ENCODE results near the gene PRIM2. TPM values are rescaled to one million over a fixed set of nuclear protein-coding genes. Genes with fewer than 3 reads are reported as not detected.
"Not testable (repeated sequence)": the region's sequence is repeated elsewhere in the genome, so short reads cannot be mapped to it uniquely, and the experiment has no call there.

PRIM2 gene
- polyA plus RNA-seq, 2 of the 4 experiments (the other 2 are of a cell fraction), result 15.0 to 20.1 TPM

- ATAC-seq, result no peak
- Histone ChIP-seq H3K9me3 (no peaks in the 10 kb centered on the region), H3K4me1 (no peaks in the 10 kb centered on the region), H3K27ac (no peak overlapping the region), H3K4me3 (no peak overlapping the region), H3K4me2 (no peak overlapping the region)
- FAIRE-seq, result no peak
- TF ChIP-seq HDAC2 (IDR thresholded peaks at IDR 0.05), result no peak
- TF ChIP-seq ZSCAN20 (CRISPR knock-in tag; IDR thresholded peaks at IDR 0.05), result no peak
- TF ChIP-seq GATA3 (IDR thresholded peaks at IDR 0.05; ENCODE audit: borderline replicate concordance), result no peak
- TF ChIP-seq POLR2A (IDR thresholded peaks at IDR 0.05; ENCODE audit: low read length), result no peak
- no peak for TF ChIP-seq ZNF302 (CRISPR knock-in tag; IDR thresholded peaks at IDR 0.05)
- TF ChIP-seq JUN (IDR thresholded peaks at IDR 0.05), result no peak
- TF ChIP-seq BHLHE40 (IDR thresholded peaks at IDR 0.05; ENCODE audit: low read depth, low read length), result no peak
- no peak for TF ChIP-seq TFCP2L1 (CRISPR knock-in tag; IDR thresholded peaks at IDR 0.05)
- TF ChIP-seq SREBF2 (IDR thresholded peaks at IDR 0.05), result no peak
- no peak for TF ChIP-seq EP300 (IDR thresholded peaks at IDR 0.05)
- TF ChIP-seq ZC3H11A (IDR thresholded peaks at IDR 0.05), result no peak
- no peak for TF ChIP-seq EHF (CRISPR knock-in tag; IDR thresholded peaks at IDR 0.05)
- TF ChIP-seq RAD21 (conservative IDR thresholded peaks at IDR 0.05 in 1 of 2, IDR thresholded peaks at IDR 0.05 in 1 of 2), result no peak
- no peak for TF ChIP-seq SMC3 (IDR thresholded peaks at IDR 0.05)
- TF ChIP-seq JUNB (IDR thresholded peaks at IDR 0.05), result no peak
- no peak for TF ChIP-seq RCOR1 (IDR thresholded peaks at IDR 0.05; ENCODE audit: low read depth, low read length)
- TF ChIP-seq HES2 (IDR thresholded peaks at IDR 0.05), result no peak
- TF ChIP-seq MYC (IDR thresholded peaks at IDR 0.05; ENCODE audit: borderline replicate concordance, low read length), result no peak
- TF ChIP-seq, protein P1, sequence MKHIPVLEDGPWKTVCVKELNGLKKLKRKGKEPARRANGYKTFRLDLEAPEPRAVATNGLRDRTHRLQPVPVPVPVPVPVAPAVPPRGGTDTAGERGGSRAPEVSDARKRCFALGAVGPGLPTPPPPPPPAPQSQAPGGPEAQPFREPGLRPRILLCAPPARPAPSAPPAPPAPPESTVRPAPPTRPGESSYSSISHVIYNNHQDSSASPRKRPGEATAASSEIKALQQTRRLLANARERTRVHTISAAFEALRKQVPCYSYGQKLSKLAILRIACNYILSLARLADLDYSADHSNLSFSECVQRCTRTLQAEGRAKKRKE (CRISPR knock-in tag; IDR thresholded peaks at IDR 0.05; ENCODE audit: low read depth), result no peak
- DNase-seq (ENCODE audit: low read depth in 1 of 2, low spot score in 1 of 2), result no peak
- CTCF ChIA-PET, result no interaction called here
- POLR2A ChIA-PET, result no interaction called here
These were observed 104.1 kb downstream of the PRIM2 start for GRCh38 chr6:57421503-57421902.

- no peak overlapping the region for H3K4me3 ChIP-seq
- H3K9me3 ChIP-seq, result no peaks in the 10 kb centered on the region
- FAIRE-seq (no peak), ATAC-seq (no peak), DNase-seq (ENCODE audit: low read depth in 1 of 2, low spot score in 1 of 2) (no peak)
- no peak for TF ChIP-seq SREBF2 (IDR thresholded peaks at IDR 0.05)
- ChIA-PET CTCF (no interaction called here), POLR2A (no interaction called here)
- no peak overlapping the region for H3K4me2 ChIP-seq
- 87% methylated on average over 5 of the region's 5 CpGs for WGBS (ENCODE audit: missing lambda C conversion rate)
- no peaks in the 10 kb centered on the region for H3K4me1 ChIP-seq
- no peak overlapping the region for H3K27ac ChIP-seq
These were observed 106.0 kb downstream of the PRIM2 start for GRCh38 chr6:57423468-57423867.

- H3K9me3 ChIP-seq; FAIRE-seq; H3K27ac ChIP-seq; H3K4me3 ChIP-seq; CTCF ChIA-PET; POLR2A ChIA-PET; ATAC-seq; DNase-seq (ENCODE audit: low read depth in 1 of 2, low spot score in 1 of 2): not testable (repeated sequence)
- H3K4me2 ChIP-seq, result peak overlapping the region; percentile 13; the same call in 2 of the 3 replicates
- peaks cover 19% of the 10 kb centered on the region; the same call in 2 of the 3 replicates for H3K4me1 ChIP-seq
These were observed 114.3 kb downstream of the PRIM2 start for GRCh38 chr6:57431742-57432141.

- DNase-seq (ENCODE audit: low read depth in 1 of 2, low spot score in 1 of 2) (no peak), ATAC-seq (no peak), FAIRE-seq (no peak)
- ChIA-PET CTCF (no interaction called here), POLR2A (no interaction called here)
- 33% methylated on average over 2 of the region's 2 CpGs for WGBS (ENCODE audit: missing lambda C conversion rate)
- H3K9me3 ChIP-seq, result no peaks in the 10 kb centered on the region
- H3K27ac ChIP-seq, result no peak overlapping the region
- peak overlapping the region; percentile 13 for H3K4me2 ChIP-seq
- H3K4me3 ChIP-seq, result no peak overlapping the region
- TF ChIP-seq, protein P2, sequence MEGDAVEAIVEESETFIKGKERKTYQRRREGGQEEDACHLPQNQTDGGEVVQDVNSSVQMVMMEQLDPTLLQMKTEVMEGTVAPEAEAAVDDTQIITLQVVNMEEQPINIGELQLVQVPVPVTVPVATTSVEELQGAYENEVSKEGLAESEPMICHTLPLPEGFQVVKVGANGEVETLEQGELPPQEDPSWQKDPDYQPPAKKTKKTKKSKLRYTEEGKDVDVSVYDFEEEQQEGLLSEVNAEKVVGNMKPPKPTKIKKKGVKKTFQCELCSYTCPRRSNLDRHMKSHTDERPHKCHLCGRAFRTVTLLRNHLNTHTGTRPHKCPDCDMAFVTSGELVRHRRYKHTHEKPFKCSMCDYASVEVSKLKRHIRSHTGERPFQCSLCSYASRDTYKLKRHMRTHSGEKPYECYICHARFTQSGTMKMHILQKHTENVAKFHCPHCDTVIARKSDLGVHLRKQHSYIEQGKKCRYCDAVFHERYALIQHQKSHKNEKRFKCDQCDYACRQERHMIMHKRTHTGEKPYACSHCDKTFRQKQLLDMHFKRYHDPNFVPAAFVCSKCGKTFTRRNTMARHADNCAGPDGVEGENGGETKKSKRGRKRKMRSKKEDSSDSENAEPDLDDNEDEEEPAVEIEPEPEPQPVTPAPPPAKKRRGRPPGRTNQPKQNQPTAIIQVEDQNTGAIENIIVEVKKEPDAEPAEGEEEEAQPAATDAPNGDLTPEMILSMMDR (IDR thresholded peaks at IDR 0.05), result no peak
- TF ChIP-seq REST (IDR thresholded peaks at IDR 0.05) (no peak), MAX (IDR thresholded peaks at IDR 0.05) (no peak)
- TF ChIP-seq, protein P1 (CRISPR knock-in tag; IDR thresholded peaks at IDR 0.05; ENCODE audit: low read depth), result no peak
- H3K4me1 ChIP-seq, result peaks cover 19% of the 10 kb centered on the region; the same call in 2 of the 3 replicates
These were observed 114.7 kb downstream of the PRIM2 start for GRCh38 chr6:57432157-57432556.

Measured in A549 (cell line).